Gastroesophageal sphincter (tissue), 4 donors: Measurements from ENCODE around the gene OBSCN. TPM values are rescaled to one million over a fixed set of nuclear protein-coding genes. Genes with fewer than 3 reads are reported as not detected.

Source experiments
- ATAC-seq: fragments of 150-250 bp; one replicate; pipeline ENCODE4 v1.9.1; 2016; ENCODE audit warnings: mild to moderate bottlenecking, moderate library complexity
- H3K27ac ChIP-seq, 4 donors: fragments of 200-600 bp; sonication (generic) in 3 of 4; 1 replicate in 3 of 4; 2 replicates in 1 of 4; pipeline ENCODE4 v1.5.1; 2016 to 2019
- H3K27me3 ChIP-seq: fragments of 200-600 bp; sonication (generic); one replicate; pipeline ENCODE4 v1.5.1; 2019
- H3K36me3 ChIP-seq, 2 donors: fragments of 200-600 bp; sonication (generic); one replicate each; pipeline ENCODE4 v1.5.1; 2019; ENCODE audit warnings: control low read depth in 1 of 2
- H3K4me1 ChIP-seq, 3 donors: fragments of 200-600 bp; sonication (generic); 1 replicate in 2 of 3; 2 replicates in 1 of 3; pipeline ENCODE4 v1.5.1; 2016 to 2019; ENCODE audit warnings: control low read depth in 2 of 3
- H3K4me3 ChIP-seq, 2 donors: fragments of 200-600 bp; sonication (generic); one replicate each; pipeline ENCODE4 v1.5.1; 2019; ENCODE audit warnings: mild to moderate bottlenecking in 1 of 2, moderate library complexity in 1 of 2
- H3K9me3 ChIP-seq, 3 donors: fragments of 200-600 bp; sonication (generic); one replicate each; pipeline ENCODE4 v1.5.1; 2017 to 2019; ENCODE audit warnings: control low read depth in 2 of 3
- EP300 ChIP-seq: sonication (generic); formaldehyde crosslinking; IDR thresholded peaks from one replicate; pipeline ENCODE4 v1.6.1; 2017; ENCODE audit warnings: antibody characterized with exemption, mild to moderate bottlenecking
- POLR2A ChIP-seq, 2 donors: fragments of 450-650 bp; IDR thresholded peaks; one replicate each; pipeline ENCODE4 v1.6.1; 2017; ENCODE audit warnings: antibody characterized with exemption in 2 of 2, mild to moderate bottlenecking in 2 of 2, moderate library complexity in 1 of 2
- POLR2AphosphoS5 ChIP-seq: sonication (generic); formaldehyde crosslinking; IDR thresholded peaks from one replicate; pipeline ENCODE4 v1.6.1; 2017; ENCODE audit warnings: antibody characterized with exemption
- WGBS, 2 donors: methylation state at CpG; one replicate each; pipeline ENCODE4 v1.1.5; 2018; ENCODE audit warnings: low coverage in 1 of 2; 5-methylcytosine and 5-hydroxymethylcytosine counted together
- total RNA-seq, 4 donors: library from RNA; depleted of rRNA; stranded (reverse); fragments of >200 nt; gene quantifications; one replicate each; pipeline ENCODE4 v1.1.0, GENCODE V29; 2016
- TF ChIP-seq, protein P1 (sequence below), 4 experiments: fragments of 200-600 bp in 2 of 4; fragments of 450-650 bp in 2 of 4; sonication (generic) in 1 of 4; IDR thresholded peaks; one replicate each; pipeline ENCODE4 v1.5.1; 2017 to 2019; ENCODE audit warnings: antibody characterized with exemption in 4 of 4, mild to moderate bottlenecking in 2 of 4, moderate library complexity in 2 of 4

The OBSCN gene
- total RNA-seq, 4 donors from 2014 or later: 11.1 to 28.4 (median 20.9) TPM

DNA sequence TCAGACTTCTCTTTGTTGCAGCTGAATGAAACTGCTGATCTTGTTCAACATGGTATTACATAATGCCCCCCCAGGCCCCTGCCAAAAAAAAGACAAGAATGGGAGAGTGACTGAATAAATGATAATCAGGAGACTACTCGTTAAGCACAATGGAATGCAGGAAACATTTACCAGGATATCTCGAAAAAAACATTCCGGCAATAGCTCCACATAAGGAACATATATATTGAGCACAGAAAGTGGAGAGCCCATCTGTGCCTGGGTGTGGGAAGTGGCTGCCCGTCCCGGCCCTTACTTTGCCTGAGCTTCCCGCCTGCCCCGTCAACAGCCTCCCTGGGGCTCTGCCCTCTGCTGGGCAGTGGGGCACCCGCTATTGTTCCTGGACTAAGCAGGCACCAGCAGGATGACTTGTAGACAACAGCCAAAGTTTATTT, 185.4 kb downstream of the OBSCN start:
- TF ChIP-seq EP300: no peak
- TF ChIP-seq, protein P1, sequence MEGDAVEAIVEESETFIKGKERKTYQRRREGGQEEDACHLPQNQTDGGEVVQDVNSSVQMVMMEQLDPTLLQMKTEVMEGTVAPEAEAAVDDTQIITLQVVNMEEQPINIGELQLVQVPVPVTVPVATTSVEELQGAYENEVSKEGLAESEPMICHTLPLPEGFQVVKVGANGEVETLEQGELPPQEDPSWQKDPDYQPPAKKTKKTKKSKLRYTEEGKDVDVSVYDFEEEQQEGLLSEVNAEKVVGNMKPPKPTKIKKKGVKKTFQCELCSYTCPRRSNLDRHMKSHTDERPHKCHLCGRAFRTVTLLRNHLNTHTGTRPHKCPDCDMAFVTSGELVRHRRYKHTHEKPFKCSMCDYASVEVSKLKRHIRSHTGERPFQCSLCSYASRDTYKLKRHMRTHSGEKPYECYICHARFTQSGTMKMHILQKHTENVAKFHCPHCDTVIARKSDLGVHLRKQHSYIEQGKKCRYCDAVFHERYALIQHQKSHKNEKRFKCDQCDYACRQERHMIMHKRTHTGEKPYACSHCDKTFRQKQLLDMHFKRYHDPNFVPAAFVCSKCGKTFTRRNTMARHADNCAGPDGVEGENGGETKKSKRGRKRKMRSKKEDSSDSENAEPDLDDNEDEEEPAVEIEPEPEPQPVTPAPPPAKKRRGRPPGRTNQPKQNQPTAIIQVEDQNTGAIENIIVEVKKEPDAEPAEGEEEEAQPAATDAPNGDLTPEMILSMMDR (IDR thresholded peaks at IDR 0.05): peak in 3 of 4 experiments; percentile 48 to 66 (median 51)
- TF ChIP-seq POLR2A (IDR thresholded peaks at IDR 0.05): no peak
- Histone ChIP-seq H3K27me3 (no peaks in the 10 kb centered on the region), H3K27ac (peak overlapping the region in 3 of 4 donors; percentile 26 to 60 (median 56)), H3K4me3 (no peak overlapping the region), H3K4me1 (peaks cover 0 to 19% (median 3%) of the 10 kb centered on the region in 3 donors), H3K36me3 (peaks cover 0 to 52% of the 10 kb centered on the region in 2 donors), H3K9me3 (no peaks in the 10 kb centered on the region)
- ATAC-seq: peak; percentile 79
- 20 to 44% methylated on average over 3 to 5 of the region's 8 CpGs for WGBS, 2 donors

DNA sequence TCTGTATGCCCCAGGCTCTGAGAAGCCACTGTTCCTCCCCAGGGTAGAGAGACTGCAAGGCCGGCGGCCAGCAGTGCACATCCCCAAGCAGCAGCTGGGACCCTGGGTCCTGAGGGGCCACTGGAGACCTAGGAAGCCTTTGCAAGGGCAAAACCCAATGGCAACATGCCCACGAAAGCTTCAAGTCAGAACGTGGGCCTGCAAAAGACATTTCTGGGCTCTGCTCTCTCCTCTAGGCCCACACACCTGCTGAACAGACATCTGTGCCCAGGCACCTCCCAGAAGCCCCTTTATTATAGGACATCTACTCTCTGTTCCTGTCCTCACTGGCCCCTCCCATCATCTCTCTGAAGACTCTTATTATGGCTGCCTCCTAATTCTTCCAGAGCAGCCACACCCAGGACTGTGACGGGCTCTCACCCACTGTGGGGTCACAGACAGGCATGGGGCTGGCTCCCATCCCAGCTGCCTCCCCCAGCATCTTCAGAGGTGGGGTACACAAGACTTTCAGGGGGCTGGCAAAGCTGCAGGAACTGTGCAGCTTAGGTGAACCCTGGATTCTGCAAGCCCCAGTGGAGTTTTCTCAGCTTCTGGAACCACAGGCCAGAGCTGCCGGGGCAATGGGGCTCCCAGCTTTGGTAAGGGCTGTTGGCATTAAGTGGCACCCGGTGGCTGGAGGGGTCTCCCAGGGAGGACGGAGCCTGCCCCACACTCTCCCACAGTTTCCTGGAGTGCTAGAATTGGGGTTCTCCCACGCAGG, 186.1 kb downstream of the OBSCN start:
- H3K27me3 ChIP-seq: no peaks in the 10 kb centered on the region
- H3K4me3 ChIP-seq: no peak overlapping the region
- H3K36me3 ChIP-seq: peaks cover 0 to 59% of the 10 kb centered on the region in 2 donors
- H3K27ac ChIP-seq: peak overlapping the region in 3 of 4 donors; percentile 26 to 60 (median 56)
- H3K4me1 ChIP-seq: peaks cover 0 to 19% (median 3%) of the 10 kb centered on the region in 3 donors
- no peak for TF ChIP-seq POLR2AphosphoS5
- TF ChIP-seq, protein P1 (IDR thresholded peaks at IDR 0.05): no peak
- TF ChIP-seq EP300: no peak
- no peak for TF ChIP-seq POLR2A (IDR thresholded peaks at IDR 0.05)
- ATAC-seq: peak; percentile 9
- no peaks in the 10 kb centered on the region for H3K9me3 ChIP-seq
- WGBS, 2 donors: no CpG with 5 or more reads among the region's 9 CpGs

DNA sequence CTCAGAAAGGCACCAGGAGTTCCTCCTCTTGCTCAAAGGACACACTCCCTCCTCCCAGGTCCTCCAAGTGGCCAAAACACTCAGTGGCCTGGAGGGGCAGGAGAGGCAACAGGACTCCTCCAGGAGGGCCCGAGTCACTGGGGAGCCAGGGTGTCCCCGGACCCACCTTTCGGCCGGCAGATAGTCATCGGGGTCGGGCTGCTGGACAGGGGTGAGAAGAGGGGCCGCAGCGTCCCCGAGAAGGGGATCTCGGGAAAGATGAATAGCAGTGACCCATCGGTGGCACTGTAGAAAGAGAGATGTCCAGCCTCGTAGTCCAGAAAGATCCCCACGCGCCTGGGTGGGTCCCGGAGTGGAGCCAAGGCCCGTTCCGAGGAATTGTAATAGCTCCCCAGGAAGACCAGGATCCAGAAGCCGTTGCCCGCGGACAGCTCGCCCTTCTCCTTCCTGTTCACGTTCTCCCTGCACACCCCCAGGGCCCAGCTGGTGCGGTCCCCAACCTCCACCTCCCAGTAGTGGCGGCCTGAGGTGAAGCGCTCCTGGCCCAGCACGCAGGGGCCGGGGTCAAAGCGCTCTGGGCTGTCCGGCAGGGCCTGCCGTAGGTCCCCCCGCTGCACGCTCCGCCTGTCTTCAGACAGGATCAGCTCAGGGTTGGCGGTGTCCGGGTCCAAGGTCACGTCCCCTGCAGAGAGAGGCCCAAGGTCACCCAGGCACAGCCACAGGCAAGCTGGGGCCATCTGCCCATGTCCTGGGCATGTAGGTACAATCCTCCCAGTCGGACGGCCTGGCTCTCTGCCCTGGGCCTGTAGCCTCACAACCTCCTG, 186.9 kb downstream of the OBSCN start:
- TF ChIP-seq POLR2AphosphoS5: no peak
- TF ChIP-seq, protein P1 (IDR thresholded peaks at IDR 0.05): no peak
- no peak for TF ChIP-seq POLR2A (IDR thresholded peaks at IDR 0.05)
- no peak for TF ChIP-seq EP300
- peak overlapping the region in 1 of 4 donors; percentile 56 for H3K27ac ChIP-seq
- no peak for ATAC-seq
- no peaks in the 10 kb centered on the region for H3K27me3 ChIP-seq
- H3K4me1 ChIP-seq: peaks cover 0 to 19% (median 3%) of the 10 kb centered on the region in 3 donors
- no peak overlapping the region for H3K4me3 ChIP-seq
- H3K9me3 ChIP-seq: no peaks in the 10 kb centered on the region
- no CpG with 5 or more reads among the region's 38 CpGs for WGBS, 2 donors
- peaks cover 0 to 67% of the 10 kb centered on the region in 2 donors for H3K36me3 ChIP-seq

DNA sequence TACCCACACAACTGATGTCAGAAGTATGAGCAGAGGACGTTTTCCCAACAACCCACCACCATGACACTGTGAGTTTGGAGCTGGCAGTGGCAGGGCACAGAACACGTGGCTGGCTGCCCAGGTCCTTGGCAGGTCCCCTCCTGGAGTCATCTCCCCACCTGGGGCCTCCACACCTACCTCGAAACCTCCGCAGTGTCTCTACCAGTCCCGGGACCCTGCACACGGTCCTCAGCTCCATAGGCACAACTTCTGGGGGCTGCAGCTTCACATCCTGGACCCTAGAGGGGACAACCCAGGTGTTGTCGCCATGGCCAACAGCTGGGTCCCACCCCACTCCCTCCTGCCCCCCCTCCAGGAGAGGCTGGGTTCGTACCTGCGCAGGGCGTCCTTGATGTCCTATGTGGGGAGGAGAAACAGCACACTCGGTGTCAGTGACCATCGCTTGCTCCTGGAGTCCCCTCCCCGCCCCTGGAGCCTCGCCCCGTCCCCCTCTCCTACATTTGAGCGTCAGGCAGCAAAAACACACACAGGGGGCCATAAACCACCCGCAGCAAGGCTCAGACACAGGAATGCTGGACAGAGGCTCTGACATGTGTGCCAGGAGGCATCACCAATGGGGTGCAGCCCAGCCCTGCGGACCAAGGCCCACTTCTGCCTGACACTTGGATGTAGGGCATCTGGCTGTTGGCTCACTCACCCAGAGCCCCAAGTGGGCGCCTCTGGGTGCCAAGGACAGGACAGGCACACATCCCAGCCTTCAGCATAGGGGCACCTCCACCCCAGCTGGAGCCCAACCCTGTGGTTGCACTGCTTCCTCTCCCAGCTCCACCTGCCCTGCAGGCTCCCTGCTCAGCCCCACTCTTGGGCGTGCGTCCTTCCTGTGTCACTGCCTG, 189.2 kb downstream of the OBSCN start:
- Histone ChIP-seq H3K9me3 (no peaks in the 10 kb centered on the region), H3K36me3 (peaks cover 0 to 89% of the 10 kb centered on the region in 2 donors), H3K4me1 (peaks cover 0 to 35% (median 3%) of the 10 kb centered on the region in 3 donors), H3K27me3 (no peaks in the 10 kb centered on the region), H3K27ac (no peak overlapping the region), H3K4me3 (no peak overlapping the region)
- 70 to 83% methylated on average over 2 to 4 of the region's 21 CpGs for WGBS, 2 donors
- no peak for ATAC-seq
- no peak for TF ChIP-seq EP300
- TF ChIP-seq, protein P1 (IDR thresholded peaks at IDR 0.05): no peak
- TF ChIP-seq POLR2AphosphoS5: no peak
- TF ChIP-seq POLR2A (IDR thresholded peaks at IDR 0.05): no peak
